ENCODE data around the gene HEMK1. TPM values are rescaled to one million over a fixed set of nuclear protein-coding genes. Genes with fewer than 3 reads are reported as not detected.

The HEMK1 gene
- total and polyA plus RNA-seq, 2 of the 4 experiments (the other 2 are of a cell fraction), result 17.2 to 20.8 TPM

DNA sequence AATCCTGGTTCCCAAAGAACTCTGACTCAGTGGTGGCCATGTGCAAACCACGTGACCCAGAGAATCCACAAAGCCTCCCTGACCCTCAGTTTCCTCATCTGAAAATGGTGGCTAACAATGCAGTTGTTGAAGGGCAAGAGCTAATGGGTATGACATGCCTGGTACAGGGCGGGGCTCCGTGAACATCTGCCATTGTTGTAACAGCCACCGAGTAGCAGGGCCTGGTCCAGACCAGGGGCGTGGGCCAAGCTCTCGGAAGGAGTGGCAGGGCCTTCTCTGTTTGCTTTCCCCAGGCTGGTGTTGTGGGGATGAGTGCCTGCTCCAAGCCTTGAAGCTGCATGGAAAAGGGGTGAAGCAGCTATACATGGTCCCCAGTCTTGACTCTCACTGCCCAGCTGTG lies 61.1 kb downstream of the HEMK1 start:
- Histone ChIP-seq H2AK9ac (replicated peaks; ENCODE audit: low read depth, low read length, poor library complexity) (peak overlapping the region; percentile 69), H3K9me3 (ENCODE audit: control insufficient read depth, insufficient read depth, low read length) (no peaks in the 10 kb centered on the region), H3K14ac (replicated peaks; ENCODE audit: low read depth, low read length) (no peak overlapping the region), H3K27ac (ENCODE audit: insufficient read depth, low read length) (no peak overlapping the region), H3K4me1 (ENCODE audit: control insufficient read depth, insufficient read depth, low read length) (peaks cover 3% of the 10 kb centered on the region), H4K8ac (ENCODE audit: low read depth in 2 of 2, low read length in 2 of 2) (no peak overlapping the region), H3K79me1 (ENCODE audit: low read depth in 1 of 2, low read length in 2 of 2) (peaks cover 0 to 9% of the 10 kb centered on the region in 2 experiments; a peak in 2 of 4 replicates), H3K18ac (ENCODE audit: low read depth, low read length) (no peak overlapping the region), H3K9me1 (ENCODE audit: insufficient read depth, low read length) (peaks cover 22% of the 10 kb centered on the region), H2AFZ (replicated peaks; ENCODE audit: low read length, poor library complexity) (no peak overlapping the region), H2BK5ac (ENCODE audit: low read depth, low read length, poor library complexity, severe bottlenecking) (no peak overlapping the region), H4K91ac (ENCODE audit: insufficient read depth, low read depth, low read length) (no peak overlapping the region), H3K36me3 (ENCODE audit: control insufficient read depth, insufficient read depth, low read length) (no peaks in the 10 kb centered on the region), H2BK120ac (ENCODE audit: low read depth, low read length) (no peak overlapping the region), H2BK15ac (ENCODE audit: low read depth, low read length) (no peak overlapping the region), H2AK5ac (ENCODE audit: low read depth, low read length) (no peak overlapping the region), H2BK20ac (ENCODE audit: low read depth, low read length) (no peak overlapping the region), H3K27me3 (ENCODE audit: control insufficient read depth, insufficient read depth, low read length) (no peaks in the 10 kb centered on the region), H4K5ac (ENCODE audit: low read depth, low read length) (no peak overlapping the region), H3K4me2 (ENCODE audit: low read depth, low read length) (no peak overlapping the region), H3K23ac (ENCODE audit: low read depth, low read length) (no peak overlapping the region), H4K20me1 (ENCODE audit: insufficient read depth, low read length) (peaks cover 4% of the 10 kb centered on the region), H3K56ac (ENCODE audit: extremely low read depth, insufficient read depth, low read length) (no peak overlapping the region), H3K9ac (ENCODE audit: low read depth, low read length) (no peak overlapping the region), H3K4ac (ENCODE audit: low read depth, low read length) (no peak overlapping the region), H3K4me3 (ENCODE audit: insufficient read depth, low read depth, low read length) (no peak overlapping the region)
- BruUV-seq (replicated peaks), result no TSS peak
- WGBS, 2 experiments (ENCODE audit: extremely low coverage in 2 of 2, insufficient read length in 1 of 2), result 100% methylated on average over 4 of the region's 6 CpGs; no CpG with 5 or more reads in 1 of the 2 experiments
- TF ChIP-seq FOS (IDR thresholded peaks at IDR 0.05; ENCODE audit: low read depth, low read length), result no peak
- TF ChIP-seq SMC3 (IDR thresholded peaks at IDR 0.05; ENCODE audit: low read depth, low read length), result no peak
- no peak for TF ChIP-seq CEBPB (IDR thresholded peaks at IDR 0.05; ENCODE audit: low read depth, low read length)
- no peak for TF ChIP-seq BHLHE40 (IDR thresholded peaks at IDR 0.05; ENCODE audit: low read depth, low read length)
- no peak for TF ChIP-seq MAFK (IDR thresholded peaks at IDR 0.05; ENCODE audit: low read depth, low read length)
- TF ChIP-seq RFX5 (IDR thresholded peaks at IDR 0.05; ENCODE audit: low read depth, low read length), result no peak
- TF ChIP-seq POLR2A (IDR thresholded peaks at IDR 0.05; ENCODE audit: low read depth, low read length), result no peak
- TF ChIP-seq NFE2L2 (IDR thresholded peaks at IDR 0.05; ENCODE audit: low read depth, low read length), result no peak
- TF ChIP-seq MAZ (IDR thresholded peaks at IDR 0.05; ENCODE audit: borderline replicate concordance, low read depth, low read length), result no peak
- no peak for TF ChIP-seq MXI1 (IDR thresholded peaks at IDR 0.05; ENCODE audit: borderline replicate concordance, low read depth, low read length)
- CTCF ChIA-PET, result no interaction called here
- POLR2A ChIA-PET (ENCODE audit: unreplicated experiment), result no interaction called here
- in situ Hi-C loops (cut with MboI; ENCODE audit: low sequenced_read_pairs) (no loop called here), intact Hi-C loops (cut with micrococcal nuclease) (no loop called here), dilution Hi-C loops (cut with HindIII; ENCODE audit: low sequenced_read_pairs, unreplicated experiment) (no loop called here)
- DNase-seq (no peak), ATAC-seq (ENCODE audit: low read depth) (no peak)
